H54 (cell line): ENCODE data around the gene FAM114A2.

Experiments
- DNase-seq: peaks from one replicate; pipeline ENCODE4 v3.0.0; 2011; ENCODE audit warnings: low spot score, mixed read lengths; ENCODE audit not compliant: insufficient read length
- FAIRE-seq: peaks from 3 replicates; lab custom pipeline; 2011; peaks lifted over from hg19 to GRCh38; lab: Jason Lieb, UNC
- POLR2A ChIP-seq: IDR thresholded peaks from 2 replicates; pipeline ENCODE4 v1.6.1; 2011; ENCODE audit warnings: low read depth, mild to moderate bottlenecking, low read length

The FAM114A2 gene

GRCh38 chr5:153987301-153987700 is 51.4 kb downstream of the FAM114A2 start:
- TF ChIP-seq POLR2A: no peak
- DNase-seq: no peak
- FAIRE-seq: no peak

DNA sequence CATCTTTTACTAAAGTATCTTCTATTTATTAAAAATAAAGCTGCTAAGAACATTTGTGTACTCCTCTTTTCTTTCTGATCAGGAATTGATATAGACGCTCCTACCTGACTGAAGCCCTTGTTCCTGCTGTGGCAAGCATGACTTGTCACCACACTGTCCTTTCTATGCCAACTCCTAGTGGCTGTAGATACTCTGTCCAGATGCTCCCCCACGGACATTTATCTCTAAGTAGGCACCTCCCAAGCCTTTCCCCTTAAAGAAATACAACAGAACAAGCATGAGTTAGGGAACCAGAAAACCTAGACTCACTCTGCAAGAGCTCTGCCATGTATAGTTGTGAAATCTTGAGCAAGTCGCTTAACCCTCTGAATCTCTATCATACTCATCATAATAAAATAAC is 53.2 kb downstream of the FAM114A2 start:
- no peak for DNase-seq
- no peak for TF ChIP-seq POLR2A
- no peak for FAIRE-seq

GRCh38 chr5:153983885-153984284 is 54.8 kb downstream of the FAM114A2 start:
- no peak for DNase-seq
- FAIRE-seq: no peak
- no peak for TF ChIP-seq POLR2A

DNA sequence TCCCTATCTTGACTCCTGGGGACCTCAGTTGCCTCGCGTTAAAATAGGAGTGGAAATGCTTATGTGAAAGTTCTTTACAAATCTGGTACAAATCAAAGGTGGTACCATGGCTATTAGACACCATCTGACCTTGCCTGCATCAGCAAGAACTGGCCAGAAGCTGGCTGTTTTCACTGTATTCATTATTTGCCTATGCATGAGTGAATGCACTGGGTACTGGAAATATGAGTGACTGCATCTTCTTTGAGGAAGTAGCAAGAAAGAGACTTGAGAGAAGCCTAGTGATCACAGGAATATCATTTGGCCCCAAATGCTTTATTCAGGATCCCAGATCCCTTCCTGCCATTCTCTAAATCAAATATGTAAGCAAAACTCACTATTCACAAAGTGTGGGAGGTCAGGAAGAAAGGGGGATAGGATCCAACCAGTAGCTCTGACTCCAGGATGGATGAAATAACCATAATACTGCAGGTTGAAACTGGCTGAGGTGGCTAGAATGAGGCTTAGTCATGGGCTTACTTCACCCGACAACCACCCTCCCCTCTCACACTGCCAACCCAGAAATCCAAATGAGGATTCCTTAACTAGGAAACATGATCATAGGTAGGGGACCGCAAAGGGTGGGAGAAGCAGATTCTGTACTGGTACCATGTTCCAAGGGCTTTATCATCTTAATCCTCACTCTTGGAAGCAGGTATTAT is 56.7 kb downstream of the FAM114A2 start:
- DNase-seq (no peak), FAIRE-seq (no peak)
- no peak for TF ChIP-seq POLR2A

DNA sequence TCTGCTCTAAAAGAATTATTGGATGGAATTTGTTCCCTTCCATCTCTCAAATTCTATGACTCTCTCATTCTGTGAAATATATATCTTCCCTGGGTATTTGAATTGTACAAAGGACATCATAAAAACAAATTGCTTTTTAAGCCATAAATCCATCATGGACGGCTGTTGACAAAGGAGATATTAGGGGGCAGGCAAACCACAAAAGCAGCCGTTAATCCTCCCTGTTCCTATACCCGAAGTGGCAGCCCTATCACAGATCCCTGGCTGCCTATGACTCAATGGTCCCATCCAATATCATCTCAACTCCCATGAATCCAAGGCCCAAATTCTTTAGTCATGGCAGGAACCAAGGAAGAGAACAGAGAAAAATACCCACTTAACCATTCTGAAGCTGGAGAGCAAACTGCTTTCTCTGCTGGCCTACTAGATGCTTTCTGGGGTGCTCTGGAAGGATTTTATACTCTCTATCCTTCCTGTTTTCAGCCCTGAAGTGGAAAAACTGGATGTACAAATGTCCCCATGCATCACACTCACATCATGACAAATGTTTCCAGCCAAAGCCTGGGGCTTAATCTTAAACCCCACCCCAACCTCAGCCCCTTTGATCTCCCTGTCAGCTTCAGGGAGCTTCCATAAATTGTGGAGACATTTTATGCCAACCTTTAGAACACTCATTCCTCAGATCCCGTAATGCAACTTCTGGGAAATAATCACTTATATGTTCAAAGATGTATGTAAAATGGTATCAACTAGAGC is 59.5 kb downstream of the FAM114A2 start:
- DNase-seq (no peak), FAIRE-seq (no peak)
- no peak for TF ChIP-seq POLR2A

DNA sequence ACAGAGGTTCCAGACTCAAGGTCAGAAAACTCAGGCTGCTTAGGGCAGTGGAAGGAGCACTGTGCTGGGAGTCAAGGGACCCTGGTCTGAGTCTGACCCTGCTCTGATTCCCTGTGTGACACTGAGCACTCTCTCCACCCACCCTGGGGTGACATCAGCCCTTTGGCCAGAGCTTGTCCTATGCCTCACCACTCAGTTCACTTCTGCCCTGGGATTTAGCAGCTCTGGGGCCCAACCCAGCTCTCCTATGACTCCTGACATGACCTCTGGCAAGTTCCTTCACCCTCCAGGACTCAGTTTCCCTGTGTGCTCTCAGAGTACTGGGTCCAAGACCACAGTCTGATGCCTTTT is 63.9 kb downstream of the FAM114A2 start:
- no peak for TF ChIP-seq POLR2A
- no peak for FAIRE-seq

GRCh38 chr5:153974131-153974812 is 64.4 kb downstream of the FAM114A2 start:
- FAIRE-seq (no peak), DNase-seq (peak; percentile 34)
- no peak for TF ChIP-seq POLR2A

More for the DNA sequence above, 63.9 kb downstream of the FAM114A2 start:
- DNase-seq: no peak

DNA sequence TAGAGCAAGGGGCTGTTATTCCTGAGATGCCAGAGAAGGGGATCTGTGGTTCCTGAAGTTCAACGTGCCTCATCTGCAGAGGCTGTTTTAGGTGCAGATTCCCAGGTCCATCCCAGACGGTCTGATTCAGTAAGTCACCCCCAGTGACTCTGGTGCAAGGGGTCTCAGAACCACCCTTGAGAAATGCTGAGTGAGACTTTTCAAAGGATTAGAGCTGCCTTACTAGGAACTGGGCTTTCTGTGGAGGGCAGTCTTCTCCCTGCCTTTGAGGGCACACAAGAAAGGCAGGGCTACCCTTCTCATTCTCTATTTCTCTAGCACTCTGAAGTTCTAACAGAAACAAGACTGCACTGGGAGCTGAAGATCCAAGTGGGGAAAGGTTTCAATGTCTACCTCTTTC is 66.5 kb downstream of the FAM114A2 start:
- FAIRE-seq (no peak), DNase-seq (no peak)
- no peak for TF ChIP-seq POLR2A

- TF ChIP-seq POLR2A: no peak
- DNase-seq (no peak), FAIRE-seq (no peak)
Observed at GRCh38 chr5:153970496-153970895, 68.2 kb downstream of the FAM114A2 start.

GRCh38 chr5:153969563-153969895 is 69.2 kb downstream of the FAM114A2 start:
- FAIRE-seq: no peak

DNA sequence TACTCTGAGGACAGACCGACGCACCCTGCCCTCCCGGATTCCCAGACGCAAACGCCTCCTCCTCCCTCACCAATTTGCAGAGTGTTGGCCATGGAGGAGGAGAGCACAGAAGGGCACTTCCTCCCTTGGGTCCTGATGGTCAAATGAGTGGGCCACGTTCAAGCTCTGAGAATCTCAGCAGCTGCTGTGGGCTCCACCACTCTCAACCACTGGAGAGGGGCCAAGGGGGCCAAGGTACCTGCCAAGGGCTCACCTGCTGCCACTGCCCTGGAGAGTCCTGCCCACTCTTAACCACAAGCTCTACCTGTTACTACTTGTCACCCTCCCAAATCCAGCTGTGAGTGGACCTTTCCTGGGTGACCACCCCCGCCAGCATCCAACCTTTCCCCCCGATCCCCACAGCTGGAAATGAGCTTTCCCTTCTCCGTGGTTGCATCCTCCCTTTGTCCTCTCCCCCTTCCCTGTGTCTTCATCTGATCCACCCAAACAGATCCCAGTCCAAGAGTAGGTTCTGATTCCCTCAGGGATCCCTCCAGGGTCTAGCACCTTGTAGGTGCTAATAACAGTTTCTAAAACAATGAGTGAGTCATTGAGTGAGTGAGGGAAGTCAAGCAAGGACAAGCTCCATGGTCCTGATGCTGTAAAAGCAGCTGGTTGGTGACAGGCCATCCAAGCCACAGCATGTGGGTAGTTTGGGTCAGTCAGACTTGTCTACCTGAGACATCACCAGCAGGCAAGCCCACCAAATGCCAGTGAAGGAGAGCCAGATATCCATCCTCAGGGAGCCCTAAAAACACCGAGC is 69.7 kb downstream of the FAM114A2 start:
- FAIRE-seq: no peak
- TF ChIP-seq POLR2A: no peak
- DNase-seq: no peak

More at GRCh38 chr5:153969563-153969895, 69.2 kb downstream of the FAM114A2 start:
- no peak for DNase-seq
- TF ChIP-seq POLR2A: no peak

DNA sequence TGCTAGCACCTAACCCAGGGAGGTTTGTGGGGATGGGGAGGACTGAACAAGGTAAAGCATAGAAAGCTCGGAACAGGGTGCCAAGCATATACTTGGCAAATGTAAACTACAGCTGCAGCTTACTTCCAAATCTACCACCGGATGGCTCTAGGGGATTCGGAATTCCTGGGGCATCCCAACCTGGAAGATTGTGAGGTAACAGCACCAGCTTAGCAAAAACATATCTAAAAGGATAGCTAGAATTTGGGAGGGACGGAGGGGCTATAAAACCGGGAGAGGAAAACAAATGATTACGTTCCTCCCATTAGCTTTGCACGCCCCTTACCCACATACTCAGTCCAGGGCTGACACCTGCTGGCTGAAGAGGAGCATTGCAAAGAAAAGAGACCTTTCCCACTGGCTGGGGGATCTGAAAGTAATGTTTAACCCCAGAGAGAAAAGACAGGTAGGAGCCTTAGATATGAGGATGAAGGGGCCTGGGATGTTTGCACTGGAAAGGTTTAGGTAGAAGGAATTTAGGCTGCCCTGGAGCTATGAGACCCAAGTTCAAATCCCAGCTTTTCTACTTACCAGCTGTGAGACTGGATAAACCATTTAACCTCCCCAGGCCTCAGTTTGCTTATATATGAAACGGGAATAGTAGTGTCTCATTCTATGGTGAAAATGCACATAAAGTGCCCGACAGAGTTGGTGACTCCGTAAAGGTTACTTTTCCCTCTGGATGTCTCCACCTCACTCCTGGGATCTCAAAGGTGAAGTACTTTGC is 73.6 kb downstream of the FAM114A2 start:
- no peak for TF ChIP-seq POLR2A
- DNase-seq (peak; percentile 49), FAIRE-seq (no peak)
